Type B pancreatic cell (in vitro differentiated cells): ENCODE results near the gene TRAF2. TPM values are rescaled to one million over a fixed set of nuclear protein-coding genes. Genes with fewer than 3 reads are reported as not detected.

Experiments used
- DNase-seq: peaks from one replicate; pipeline ENCODE4 v3.0.0; 2021; ENCODE audit warnings: mixed read lengths; ENCODE audit not compliant: unreplicated experiment; ENCODE audit errors: extremely low spot score
- H3K27ac Mint-ChIP-seq: 2 replicates; pipeline ENCODE4 v1.8.0; 2021; ENCODE audit warnings: mild to moderate bottlenecking, mixed read lengths
- H3K27me3 Mint-ChIP-seq: 2 replicates; pipeline ENCODE4 v1.8.0; 2021; ENCODE audit warnings: mixed read lengths
- H3K36me3 Mint-ChIP-seq: 2 replicates; pipeline ENCODE4 v1.8.0; 2021; ENCODE audit warnings: mixed read lengths
- H3K4me1 Mint-ChIP-seq: one replicate; pipeline ENCODE4 v1.8.0; 2021; ENCODE audit warnings: mixed read lengths; ENCODE audit not compliant: unreplicated experiment
- H3K4me3 Mint-ChIP-seq: 2 replicates; pipeline ENCODE4 v1.8.0; 2021; ENCODE audit warnings: mild to moderate bottlenecking, mixed read lengths
- H3K9me3 Mint-ChIP-seq: 2 replicates; pipeline ENCODE4 v1.8.0; 2021; ENCODE audit warnings: mixed read lengths
- total RNA-seq: library from RNA; stranded (reverse); gene quantifications from 2 replicates; pipeline ENCODE4 v1.2.1, GENCODE V29; 2021; ENCODE audit warnings: low replicate concordance
- TF ChIP-seq, protein P1 (sequence below): fragments of 200-600 bp; sonication (generic); conservative IDR thresholded peaks from 2 replicates; pipeline ENCODE4 v1.5.0; 2021; ENCODE audit warnings: antibody characterized with exemption, mild to moderate bottlenecking

Gene TRAF2
- total RNA-seq, 1 donor from 2014 or later, result 22.3 TPM

DNA sequence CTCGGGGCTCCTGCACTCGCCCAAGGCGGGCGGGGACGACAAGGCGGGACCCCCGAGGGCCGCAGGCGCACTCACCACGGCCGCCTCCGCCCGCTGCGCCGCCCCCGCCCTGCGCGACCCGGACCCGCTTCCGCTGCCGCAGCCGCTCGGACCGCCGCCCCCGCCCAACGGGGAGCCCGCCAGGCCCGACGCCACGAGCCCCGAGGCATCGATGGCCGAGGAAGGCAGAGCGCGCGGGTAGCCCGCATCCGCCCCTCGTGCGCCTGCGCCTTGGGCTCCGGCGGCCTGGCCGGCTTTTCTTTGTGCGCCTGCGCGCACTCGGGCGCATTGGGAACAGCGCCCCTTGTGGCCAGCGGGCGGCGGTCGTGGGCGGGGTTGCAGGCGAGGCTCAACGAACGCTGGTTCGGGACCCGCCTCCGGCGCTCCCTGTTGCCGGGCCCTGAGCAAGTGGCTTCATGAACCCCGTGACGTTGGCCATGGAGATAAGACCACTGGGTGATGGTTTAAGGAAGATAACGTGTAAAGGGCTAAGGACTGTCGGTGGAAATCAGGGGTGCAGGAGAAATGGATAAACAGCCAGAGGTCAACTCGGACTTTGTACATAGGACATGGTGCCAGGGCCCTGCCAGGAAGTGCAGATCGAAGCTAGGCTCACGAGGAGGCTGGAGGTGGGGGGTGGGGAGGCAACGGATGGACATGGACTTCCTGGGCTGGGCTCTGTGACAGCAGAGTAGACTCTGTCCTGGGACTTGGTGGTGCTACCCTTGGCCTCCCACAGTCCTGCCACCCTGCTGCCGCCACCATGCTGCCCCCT is 58.4 kb downstream of the TRAF2 start, which contains the start of the genes C8G and FBXW5:
C8G (plus strand) TSS at position 725 of the 814 bp plus-strand sequence; CDS start at position 803, 78 bp downstream.
FBXW5 (minus strand) TSS at position 220 of the 814 bp plus-strand sequence. CDS start 655 bp downstream, outside the sequence.
- Mint-ChIP-seq H3K36me3 (no peaks in the 10 kb centered on the region), H3K4me1 (peaks cover 4% of the 10 kb centered on the region), H3K27me3 (no peaks in the 10 kb centered on the region), H3K4me3 (peak within 1 kb of the TSS; percentile 82), H3K9me3 (no peaks in the 10 kb centered on the region), H3K27ac (peak within 1 kb of the TSS; percentile 83)
- DNase-seq, result peak; percentile 99
- TF ChIP-seq, protein P1, sequence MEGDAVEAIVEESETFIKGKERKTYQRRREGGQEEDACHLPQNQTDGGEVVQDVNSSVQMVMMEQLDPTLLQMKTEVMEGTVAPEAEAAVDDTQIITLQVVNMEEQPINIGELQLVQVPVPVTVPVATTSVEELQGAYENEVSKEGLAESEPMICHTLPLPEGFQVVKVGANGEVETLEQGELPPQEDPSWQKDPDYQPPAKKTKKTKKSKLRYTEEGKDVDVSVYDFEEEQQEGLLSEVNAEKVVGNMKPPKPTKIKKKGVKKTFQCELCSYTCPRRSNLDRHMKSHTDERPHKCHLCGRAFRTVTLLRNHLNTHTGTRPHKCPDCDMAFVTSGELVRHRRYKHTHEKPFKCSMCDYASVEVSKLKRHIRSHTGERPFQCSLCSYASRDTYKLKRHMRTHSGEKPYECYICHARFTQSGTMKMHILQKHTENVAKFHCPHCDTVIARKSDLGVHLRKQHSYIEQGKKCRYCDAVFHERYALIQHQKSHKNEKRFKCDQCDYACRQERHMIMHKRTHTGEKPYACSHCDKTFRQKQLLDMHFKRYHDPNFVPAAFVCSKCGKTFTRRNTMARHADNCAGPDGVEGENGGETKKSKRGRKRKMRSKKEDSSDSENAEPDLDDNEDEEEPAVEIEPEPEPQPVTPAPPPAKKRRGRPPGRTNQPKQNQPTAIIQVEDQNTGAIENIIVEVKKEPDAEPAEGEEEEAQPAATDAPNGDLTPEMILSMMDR, result peak; percentile 100

DNA sequence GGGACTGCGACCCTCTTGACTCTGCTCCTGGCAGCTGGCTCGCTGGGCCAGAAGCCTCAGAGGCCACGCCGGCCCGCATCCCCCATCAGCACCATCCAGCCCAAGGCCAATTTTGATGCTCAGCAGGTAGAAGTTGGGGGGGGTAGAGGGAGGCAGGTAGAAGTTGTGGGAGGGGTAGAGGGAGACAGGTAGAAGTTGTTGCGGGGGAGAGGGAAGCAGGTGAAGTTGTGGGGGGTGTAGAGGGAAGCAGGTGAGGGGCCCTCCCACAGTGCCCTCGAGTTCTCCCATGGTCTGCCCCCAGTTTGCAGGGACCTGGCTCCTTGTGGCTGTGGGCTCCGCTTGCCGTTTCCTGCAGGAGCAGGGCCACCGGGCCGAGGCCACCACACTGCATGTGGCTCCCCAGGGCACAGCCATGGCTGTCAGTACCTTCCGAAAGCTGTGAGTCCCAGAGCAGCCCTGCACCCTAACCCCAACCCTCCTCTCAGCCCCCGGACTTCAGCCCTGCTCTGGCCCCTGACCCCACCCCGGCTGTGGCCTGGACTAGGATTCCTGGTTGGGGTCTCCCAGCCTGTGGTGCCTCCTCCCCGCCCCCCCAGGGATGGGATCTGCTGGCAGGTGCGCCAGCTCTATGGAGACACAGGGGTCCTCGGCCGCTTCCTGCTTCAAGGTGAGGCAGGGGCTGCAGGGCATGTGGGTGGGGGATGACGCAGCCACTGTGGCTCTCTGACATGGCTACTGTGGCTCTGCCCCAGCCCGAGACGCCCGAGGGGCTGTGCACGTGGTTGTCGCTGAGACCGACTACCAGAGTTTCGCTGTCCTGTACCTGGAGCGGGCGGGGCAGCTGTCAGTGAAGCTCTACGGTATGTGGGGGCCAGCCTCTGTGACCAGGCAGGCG is 59.3 kb downstream of the TRAF2 start:
- Mint-ChIP-seq H3K4me1 (peaks cover 4% of the 10 kb centered on the region), H3K27me3 (no peaks in the 10 kb centered on the region), H3K4me3 (peak overlapping the region; percentile 4), H3K36me3 (no peaks in the 10 kb centered on the region), H3K9me3 (no peaks in the 10 kb centered on the region), H3K27ac (no peak overlapping the region)
- DNase-seq, result no peak
- TF ChIP-seq, protein P1, result no peak

DNA sequence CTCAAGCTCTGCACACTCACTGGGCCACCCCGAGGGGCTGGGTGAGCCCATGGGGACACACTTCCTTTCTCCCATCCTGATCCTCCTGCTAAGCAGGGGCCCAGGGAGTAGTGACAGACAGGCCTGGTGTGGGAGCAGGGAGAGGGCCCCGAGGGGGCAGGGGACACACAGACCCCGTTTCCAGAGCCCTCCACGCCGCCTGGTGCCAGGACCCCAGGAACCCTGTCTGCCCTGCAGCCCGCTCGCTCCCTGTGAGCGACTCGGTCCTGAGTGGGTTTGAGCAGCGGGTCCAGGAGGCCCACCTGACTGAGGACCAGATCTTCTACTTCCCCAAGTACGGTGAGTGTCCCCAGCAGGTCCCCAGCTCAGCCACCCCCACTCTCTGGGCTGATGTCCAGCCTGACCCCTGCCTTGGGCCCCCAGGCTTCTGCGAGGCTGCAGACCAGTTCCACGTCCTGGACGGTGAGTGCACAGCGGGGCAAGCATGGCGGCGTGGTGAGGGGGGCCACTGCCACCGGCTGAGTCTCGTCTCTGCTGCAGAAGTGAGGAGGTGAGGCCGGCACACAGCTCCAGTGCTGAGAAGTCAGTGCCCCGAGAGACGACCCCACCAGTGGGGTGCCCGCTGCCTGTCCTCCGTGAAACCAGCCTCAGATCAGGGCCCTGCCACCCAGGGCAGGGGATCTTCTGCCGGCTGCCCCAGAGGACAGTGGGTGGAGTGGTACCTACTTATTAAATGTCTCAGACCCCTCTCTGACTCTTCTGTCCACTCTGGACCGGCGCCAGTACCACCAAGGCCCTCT is 60.1 kb downstream of the TRAF2 start:
- H3K9me3 Mint-ChIP-seq, result no peaks in the 10 kb centered on the region
- peak overlapping the region; percentile 4 for H3K4me3 Mint-ChIP-seq
- no peaks in the 10 kb centered on the region for H3K36me3 Mint-ChIP-seq
- peaks cover 4% of the 10 kb centered on the region for H3K4me1 Mint-ChIP-seq
- no peaks in the 10 kb centered on the region for H3K27me3 Mint-ChIP-seq
- H3K27ac Mint-ChIP-seq, result no peak overlapping the region
- TF ChIP-seq, protein P1, result no peak
- DNase-seq, result no peak

DNA sequence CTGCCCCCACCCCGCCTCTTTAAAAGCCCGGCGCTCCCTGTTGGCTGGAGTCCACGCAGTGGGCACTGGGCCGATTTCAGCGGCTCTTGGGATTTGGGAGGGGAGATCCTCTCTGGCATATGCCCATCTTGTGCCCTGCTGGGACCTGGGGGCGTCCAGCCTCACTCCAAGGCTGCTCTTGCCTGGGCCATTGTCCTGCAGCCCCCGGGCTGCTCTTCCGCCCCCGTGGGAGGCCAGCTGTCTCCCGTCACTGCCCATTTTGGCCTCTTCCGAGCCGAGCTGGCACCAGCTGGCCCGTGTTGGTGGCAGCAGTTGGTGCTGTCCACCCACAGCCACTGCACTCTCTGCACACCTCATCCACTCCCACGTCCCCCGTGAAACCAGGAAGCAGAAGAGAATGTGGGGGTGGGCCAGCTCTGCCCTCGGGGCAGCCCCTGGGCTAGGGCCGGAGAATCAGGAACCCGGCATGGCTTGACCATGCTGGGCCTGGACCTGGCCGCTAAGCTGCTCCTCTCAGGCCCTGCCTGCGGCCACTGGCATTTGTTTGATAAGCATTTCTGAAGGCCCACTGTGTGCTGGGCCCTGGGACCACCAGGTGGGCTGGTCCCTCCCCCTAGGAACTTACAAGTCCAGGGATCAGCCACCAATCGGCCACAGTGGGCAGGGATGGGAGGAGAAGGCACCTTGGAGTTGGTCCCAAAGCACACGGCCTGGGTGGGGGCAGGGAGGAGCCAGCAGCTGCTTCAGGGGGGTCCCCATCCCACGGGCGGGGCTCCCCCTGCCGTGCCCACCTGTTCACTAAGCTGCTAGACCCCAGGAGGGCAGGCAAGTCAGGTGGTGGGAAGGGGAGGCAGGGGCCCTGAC is 60.9 kb downstream of the TRAF2 start:
- H3K27ac Mint-ChIP-seq, result peak overlapping the region; percentile 76
- H3K4me1 Mint-ChIP-seq, result peaks cover 4% of the 10 kb centered on the region
- TF ChIP-seq, protein P1, result no peak
- no peaks in the 10 kb centered on the region for H3K9me3 Mint-ChIP-seq
- H3K27me3 Mint-ChIP-seq, result no peaks in the 10 kb centered on the region
- no peak for DNase-seq
- H3K4me3 Mint-ChIP-seq, result no peak overlapping the region
- H3K36me3 Mint-ChIP-seq, result no peaks in the 10 kb centered on the region
